GM04504 (cell line): ENCODE results near the gene IFNL3.
"Not testable (repeated sequence)": the region's sequence is repeated elsewhere in the genome, so short reads cannot be mapped to it uniquely, and the experiment has no call there.

Experiments used
- DNase-seq: peaks from one replicate; pipeline ENCODE4 v3.0.0-alpha.2; 2012; ENCODE audit warnings: low read depth

IFNL3 gene

DNA sequence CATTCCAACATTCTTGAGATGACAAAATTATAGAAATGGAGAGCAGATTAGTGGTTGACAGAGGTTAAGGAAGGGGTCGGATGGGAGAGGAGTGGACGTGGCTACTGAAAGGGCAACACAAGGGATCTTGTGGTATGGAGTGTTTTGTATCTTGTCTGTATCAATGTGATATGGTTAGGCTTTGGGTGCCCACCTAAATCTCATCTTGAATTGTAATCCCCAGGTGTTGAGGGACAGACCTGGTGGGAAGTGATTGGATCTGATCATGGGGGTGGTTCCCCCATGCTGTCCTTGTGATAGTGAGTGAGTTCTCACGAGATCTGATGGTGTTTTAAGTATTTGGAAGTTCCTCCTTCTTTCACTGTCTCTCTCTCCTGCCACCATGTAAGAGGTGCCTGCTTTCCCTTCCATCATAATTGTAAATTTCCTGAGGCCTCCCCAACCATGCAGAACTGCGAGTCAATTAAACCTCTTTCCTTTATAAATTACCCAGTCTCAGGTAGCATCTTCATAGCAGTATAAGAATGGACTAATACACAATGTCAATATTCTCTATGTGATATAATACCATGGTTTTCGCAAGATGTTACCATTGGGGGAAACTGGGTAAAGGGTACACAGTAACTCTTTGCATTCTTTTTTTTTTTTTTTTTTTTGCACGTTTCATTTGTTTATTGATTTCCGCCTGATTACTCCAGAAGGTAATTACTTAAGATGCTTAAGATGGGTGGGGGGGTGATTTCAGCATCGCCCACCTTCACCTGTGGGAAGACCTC lies 8.8 kb upstream of the IFNL3 start:
- DNase-seq: no peak

DNA sequence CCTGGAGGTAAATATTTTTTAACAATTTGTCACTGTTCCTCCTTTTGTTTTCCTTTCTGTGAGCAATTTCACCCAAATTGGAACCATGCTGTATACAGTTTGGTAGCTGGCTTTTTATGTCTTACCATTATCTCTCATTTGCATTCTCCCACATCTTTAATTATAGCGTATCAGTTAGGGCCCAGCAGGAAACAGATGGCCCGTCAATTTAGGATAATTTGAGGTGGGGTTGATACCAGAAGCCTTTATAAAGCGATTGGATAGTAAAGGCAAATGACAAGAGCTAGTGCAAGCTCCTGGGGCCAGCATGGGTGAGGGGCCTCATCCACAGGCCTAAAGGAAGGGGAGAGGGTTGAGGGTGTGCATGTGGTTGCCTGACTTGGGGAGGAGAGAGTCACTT lies 7.7 kb upstream of the IFNL3 start:
- no peak for DNase-seq

DNA sequence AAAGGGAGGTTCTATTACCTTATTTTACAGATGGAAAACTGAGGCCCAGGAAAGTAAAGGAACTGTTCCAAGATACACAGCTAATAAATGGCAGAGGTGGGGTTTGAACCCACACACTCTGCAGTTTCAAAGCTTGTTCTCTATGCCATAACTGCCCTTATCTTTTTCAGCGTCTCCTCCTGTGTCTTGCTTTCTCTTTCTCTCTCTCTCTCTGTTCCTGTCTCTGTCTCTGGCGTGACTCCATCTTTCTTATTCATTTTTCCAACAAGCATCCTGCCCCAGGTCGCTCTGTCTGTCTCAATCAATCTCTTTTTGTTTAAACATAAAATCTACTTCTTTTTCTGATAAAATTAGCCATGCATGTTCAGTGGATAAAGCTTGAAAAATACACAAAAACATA lies 7.0 kb upstream of the IFNL3 start:
- no peak for DNase-seq

DNA sequence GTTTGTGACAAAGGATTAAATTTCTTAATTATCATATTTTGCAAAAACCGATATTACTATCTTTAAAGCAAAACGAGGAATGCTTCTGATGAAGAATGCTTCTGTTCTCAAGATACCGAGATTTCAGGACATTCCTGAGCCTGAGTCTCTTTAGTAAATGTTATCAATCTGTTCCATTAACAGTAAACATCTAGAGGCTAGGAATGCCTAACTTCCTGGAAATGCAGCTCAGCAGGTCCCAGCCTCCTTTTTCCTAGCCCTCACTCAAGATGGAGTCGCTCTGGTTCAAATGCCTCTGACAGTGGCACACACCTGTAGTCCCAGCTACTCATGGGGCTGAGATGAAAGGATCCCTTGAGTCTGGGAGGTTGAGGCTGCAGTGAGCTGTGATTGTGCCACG lies 6.3 kb upstream of the IFNL3 start:
- DNase-seq: no peak

DNA sequence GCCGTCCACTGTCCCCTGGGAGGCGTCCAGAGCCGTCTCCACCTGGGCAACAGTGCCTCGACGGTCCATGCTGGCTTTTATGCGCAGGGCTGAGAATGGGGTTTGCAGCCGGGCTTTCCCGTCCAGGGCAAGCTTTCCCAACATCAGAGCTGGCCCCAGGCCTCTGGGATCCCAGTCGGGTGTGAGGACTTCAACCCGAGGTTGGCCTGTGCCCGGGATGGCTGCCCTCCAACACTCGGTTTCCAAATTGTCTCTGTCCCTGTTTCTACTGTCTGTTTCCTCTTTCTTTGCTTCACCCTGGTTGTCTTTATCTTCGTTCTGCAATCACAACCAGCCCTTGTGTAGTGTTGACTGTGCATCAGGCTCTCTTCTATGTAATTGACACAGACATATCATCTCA lies 4.0 kb upstream of the IFNL3 start, which contains the start of gene IFNL4:
Gene IFNL4, minus strand, starts transcription at position 51 of the 400 bp plus-strand sequence.
- DNase-seq: no peak

DNA sequence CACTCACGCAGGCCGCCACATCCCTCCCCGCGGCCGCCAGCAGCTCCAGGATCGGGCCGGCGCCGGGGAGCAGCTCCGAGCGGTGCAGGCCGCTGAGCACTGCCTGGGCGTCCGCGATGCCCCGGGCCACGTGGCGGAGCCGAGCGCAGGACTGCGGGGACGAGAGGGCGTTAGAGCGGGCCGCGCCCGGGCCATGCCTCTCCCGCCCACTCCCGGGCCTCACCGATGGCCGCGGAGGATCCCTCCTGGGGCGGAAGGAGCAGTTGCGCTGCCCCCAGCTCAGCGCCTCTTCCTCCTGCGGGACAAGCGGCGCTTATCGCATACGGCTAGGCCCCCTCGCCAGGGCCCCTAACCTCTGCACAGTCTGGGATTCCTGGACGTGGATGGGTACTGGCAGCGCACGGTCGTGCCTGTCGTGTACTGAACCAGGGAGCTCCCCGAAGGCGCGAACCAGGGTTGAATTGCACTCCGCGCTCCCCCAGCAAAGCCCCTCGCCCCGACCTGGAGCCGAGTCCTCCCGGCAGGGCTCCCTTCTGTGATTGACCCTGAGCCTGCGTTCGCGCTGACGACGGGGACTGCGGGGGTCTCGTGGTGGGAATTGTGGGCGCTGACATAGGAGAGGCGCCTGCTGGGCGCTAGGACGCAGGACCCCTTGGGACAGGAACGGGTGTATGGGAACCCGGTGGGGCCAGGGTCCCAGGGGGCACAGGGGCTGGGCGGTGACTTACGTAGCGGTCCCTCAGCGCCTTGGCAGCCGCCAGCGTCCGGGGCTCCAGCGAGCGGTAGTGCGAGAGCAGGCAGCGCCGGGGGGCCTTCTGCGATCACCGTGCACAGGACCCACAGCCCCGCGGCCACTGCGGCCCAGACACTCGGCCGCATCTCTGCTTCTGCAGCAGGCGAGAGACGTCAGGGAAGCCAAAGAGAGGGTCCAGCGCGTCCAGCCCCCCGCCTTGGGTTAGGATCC lies 3.2 kb upstream of the IFNL3 start:
- DNase-seq: no peak

- DNase-seq: no peak
Measured at GRCh38 chr19:39246951-39247669, 2.3 kb upstream of the IFNL3 start.

DNA sequence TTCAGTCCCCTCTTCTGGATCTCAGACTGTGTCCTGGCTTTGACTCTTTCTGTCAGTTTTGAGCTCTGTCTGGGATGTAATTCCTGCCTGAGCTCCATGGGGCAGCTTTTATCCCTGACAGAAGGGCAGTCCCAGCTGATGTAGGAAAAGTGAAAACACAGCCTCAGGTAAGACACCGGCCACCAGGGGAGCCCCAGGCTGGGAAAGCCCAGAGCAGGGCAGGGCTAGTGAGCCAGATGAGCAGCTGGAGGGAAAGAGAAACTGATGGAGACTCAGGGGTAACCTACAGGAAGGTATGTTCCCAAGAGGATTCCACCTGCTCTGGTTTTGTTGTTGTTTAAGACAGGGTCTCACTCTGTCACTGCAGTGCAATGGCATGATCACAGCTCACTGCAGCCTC lies 360 bp upstream of the IFNL3 start:
- not testable (repeated sequence) for DNase-seq

- DNase-seq: not testable (repeated sequence)
Measured at GRCh38 chr19:39243741-39244140, 1.1 kb downstream of the IFNL3 start.

- no peak for DNase-seq
Measured at GRCh38 chr19:39240421-39240820, 4.4 kb downstream of the IFNL3 start.

DNA sequence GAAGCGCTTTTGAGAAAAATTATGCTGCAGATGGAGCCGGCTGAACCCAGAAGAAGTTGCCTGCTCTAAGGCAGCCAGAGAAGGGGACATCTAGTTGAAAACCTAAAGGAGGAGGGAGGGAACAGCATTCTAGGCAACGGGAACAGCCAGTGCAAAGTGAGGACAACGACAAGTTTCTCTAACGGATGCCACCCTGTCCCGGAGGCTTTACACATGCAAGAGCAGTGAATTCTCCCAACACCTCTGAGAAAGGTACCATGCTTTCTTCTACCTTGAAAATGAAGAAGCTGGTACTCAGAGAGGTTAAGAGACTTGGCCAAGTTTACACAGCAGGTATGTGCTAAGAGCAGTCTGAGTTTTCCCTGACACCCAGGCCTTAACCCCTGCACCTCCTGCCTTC lies 5.9 kb downstream of the IFNL3 start:
- DNase-seq: no peak

DNA sequence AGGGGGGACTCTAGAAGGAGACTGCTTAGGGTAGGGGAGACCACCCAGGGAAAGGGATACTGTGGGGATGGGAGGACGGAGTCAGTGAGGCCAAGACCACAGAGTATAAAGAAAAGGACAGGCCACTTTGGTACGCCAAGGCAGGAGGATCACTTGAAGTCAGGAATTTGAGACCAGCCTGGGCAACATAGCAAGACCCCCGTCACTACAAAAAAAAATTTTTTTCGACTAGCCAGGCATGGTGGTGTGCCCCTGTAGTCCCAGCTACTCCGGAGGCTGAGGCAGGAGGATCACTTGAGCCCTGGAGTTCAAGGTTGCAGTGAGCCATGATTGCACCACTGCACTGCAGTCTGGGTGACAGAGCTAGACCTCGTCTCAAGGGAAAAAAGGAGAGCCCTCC lies 6.6 kb downstream of the IFNL3 start:
- no peak for DNase-seq

DNA sequence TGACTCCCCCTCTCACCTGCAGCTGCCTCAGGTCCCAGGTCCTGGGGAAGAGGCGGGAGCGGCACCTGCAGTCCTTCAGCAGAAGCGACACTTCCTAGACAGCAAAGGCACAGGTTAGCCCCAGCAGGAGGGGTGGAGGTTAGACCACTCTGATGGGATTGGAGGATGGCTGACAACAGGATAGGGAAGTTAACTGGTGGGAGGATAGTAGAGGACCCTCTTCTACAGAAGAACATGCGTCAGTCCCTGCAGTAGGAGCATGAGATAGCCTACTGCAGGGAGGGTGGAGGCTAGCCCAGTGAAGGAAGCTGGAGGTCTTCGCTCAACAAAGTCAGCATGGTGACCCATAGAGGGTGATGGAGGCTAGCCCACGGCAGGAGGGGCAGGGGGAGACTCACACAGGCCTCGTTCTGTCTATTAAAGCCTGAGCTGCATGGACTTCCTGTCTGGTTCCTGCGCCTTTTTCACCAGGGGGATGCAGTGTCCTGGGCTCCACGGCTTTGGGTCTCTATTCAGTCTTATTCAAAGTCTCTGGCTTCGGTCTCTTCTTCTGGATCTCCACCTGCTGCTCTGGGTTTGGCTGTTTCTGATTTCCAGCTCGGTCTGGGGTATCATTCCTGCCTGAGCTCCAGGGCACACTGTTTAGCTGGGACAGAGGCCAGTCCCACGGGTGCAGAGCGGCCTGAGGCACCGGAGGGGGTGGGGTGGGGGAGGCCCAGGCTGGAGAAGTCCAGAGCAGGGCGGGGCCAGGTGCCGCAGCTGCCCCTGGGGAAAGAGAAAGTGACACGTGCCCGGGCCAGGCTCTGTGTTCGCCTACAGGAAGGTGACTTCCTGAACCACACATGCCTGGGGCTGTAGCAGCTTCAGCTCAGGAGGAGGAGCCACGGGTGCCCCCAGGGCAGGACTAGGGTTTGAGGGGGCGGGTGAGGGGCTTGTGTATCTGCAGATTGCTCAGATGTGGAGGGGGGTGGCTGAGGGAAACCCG lies 7.3 kb downstream of the IFNL3 start:
- no peak for DNase-seq

GRCh38 chr19:39236527-39236926 lies 8.3 kb downstream of the IFNL3 start:
- DNase-seq: no peak

DNA sequence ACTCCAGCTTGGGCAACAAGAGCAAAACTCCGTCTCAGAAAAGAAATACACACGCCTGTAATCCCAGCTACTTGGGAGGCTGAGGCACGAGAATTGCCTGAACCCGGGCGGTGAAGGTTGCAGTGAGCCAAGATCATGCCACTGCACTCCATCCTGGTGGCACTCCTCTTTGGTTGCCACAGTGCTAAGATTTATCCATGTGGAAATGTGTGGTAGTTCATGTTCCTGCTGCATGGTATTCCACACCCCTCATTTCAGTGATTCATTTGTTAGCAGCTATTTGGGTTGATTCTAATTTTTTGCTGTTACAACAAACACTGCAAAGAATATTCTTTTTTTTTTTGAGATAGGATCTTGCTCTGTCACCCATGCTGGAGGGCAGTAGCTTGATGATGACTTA lies 12.1 kb downstream of the IFNL3 start:
- DNase-seq: no peak

DNA sequence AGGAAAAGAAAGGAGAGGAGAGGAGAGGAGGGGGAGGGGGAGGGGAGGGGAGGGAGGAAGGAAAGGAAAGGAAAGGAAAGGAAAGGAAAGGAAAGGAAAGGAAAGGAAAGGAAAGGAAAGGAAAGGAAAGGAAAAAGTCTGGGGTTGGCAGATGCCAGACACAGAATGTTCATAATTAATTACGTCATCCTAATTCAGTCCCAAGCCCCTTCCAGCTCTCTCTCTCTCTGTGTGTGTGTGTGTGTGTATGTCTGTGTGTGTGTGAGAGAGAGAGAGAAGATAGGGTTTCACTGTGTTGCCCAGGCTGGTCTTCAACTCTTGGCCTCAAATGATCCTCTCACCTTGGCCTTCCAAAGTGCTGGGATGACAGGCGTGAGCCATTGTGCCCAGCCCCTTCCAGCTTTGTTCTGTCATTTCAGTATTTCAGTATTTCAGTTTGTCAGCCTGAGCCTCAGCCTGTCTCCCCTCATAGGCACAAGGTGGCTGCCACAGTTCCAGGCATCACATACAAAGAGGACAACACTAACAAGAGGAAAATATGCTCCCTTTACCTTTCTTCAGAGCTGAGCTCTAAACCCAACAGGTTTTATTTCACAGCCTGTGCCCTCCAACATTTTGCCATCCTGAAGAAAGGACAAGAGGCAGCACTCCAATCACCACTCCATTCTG lies 14.6 kb downstream of the IFNL3 start:
- no peak for DNase-seq

DNA sequence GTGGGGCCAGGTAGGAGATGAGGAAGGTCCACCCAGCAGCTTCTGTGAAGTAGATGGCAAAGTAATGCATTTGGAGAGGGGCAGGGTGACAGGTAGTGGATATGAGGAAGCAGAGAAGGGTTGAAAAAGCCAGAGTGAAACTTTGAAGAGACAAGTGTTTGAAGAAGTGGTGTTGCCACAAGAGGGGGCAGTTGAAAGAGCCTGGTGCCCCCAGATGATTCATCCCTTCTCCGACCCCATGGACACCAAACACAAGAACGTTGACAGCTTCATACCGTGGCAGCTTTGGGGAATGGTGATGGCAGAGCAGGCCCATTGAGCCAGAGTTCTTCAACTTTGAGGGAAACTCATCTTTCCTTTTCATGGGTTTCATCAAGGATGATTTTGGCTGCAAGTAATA lies 19.9 kb downstream of the IFNL3 start:
- DNase-seq: no peak

- no peak for DNase-seq
Measured at GRCh38 chr19:39223703-39224279, 21.0 kb downstream of the IFNL3 start.

GRCh38 chr19:39219108-39219507 lies 25.7 kb downstream of the IFNL3 start:
- not testable (repeated sequence) for DNase-seq
